HG02571 (cell line): ENCODE data around the gene PPP4R2.
A peak's percentile ranks its signal among the peaks of the same experiment; 100 is the strongest.
"Not testable (repeated sequence)": the region's sequence is repeated elsewhere in the genome, so short reads cannot be mapped to it uniquely, and the experiment has no call there.

Source experiments
- ATAC-seq: cut with Tn5 transposase; IDR thresholded peaks from one replicate; pipeline ENCODE4 v1.9.1; 2021; ENCODE audit warnings: mild to moderate bottlenecking, moderate library complexity; ENCODE audit not compliant: unreplicated experiment

Gene PPP4R2

GRCh38 chr3:72976281-72976741 lies 20.3 kb upstream of the PPP4R2 start:
- no peak for ATAC-seq

GRCh38 chr3:72977060-72977808 lies 19.4 kb upstream of the PPP4R2 start:
- peak; percentile 71 for ATAC-seq

GRCh38 chr3:72982609-72983366 lies 13.8 kb upstream of the PPP4R2 start:
- no peak for ATAC-seq

- ATAC-seq, result no peak
Measured at GRCh38 chr3:72985576-72985975, 11.0 kb upstream of the PPP4R2 start.

GRCh38 chr3:72990701-72991395 lies 5.8 kb upstream of the PPP4R2 start:
- no peak for ATAC-seq

- no peak for ATAC-seq
Measured at GRCh38 chr3:72991522-72991921, 5.1 kb upstream of the PPP4R2 start.

GRCh38 chr3:72993391-72993790 lies 3.2 kb upstream of the PPP4R2 start:
- no peak for ATAC-seq

- no peak for ATAC-seq
Measured at GRCh38 chr3:72995337-72995736, 1.3 kb upstream of the PPP4R2 start.

- ATAC-seq, result no peak
Measured at GRCh38 chr3:72996121-72996472, 514 bp upstream of the PPP4R2 start.

GRCh38 chr3:72997421-72997961 lies 880 bp downstream of the PPP4R2 start:
- peak; percentile 29 for ATAC-seq

- no peak for ATAC-seq
Measured at GRCh38 chr3:72998466-72998865, 1.9 kb downstream of the PPP4R2 start.

- ATAC-seq, result no peak
Measured at GRCh38 chr3:72999951-73000350, 3.3 kb downstream of the PPP4R2 start.

- not testable (repeated sequence) for ATAC-seq
Measured at GRCh38 chr3:73003050-73003449, 6.4 kb downstream of the PPP4R2 start.

- no peak for ATAC-seq
Measured at GRCh38 chr3:73004316-73004715, 7.7 kb downstream of the PPP4R2 start.

GRCh38 chr3:73007992-73008712 lies 11.5 kb downstream of the PPP4R2 start:
- no peak for ATAC-seq

- no peak for ATAC-seq
Measured at GRCh38 chr3:73009008-73009407, 12.4 kb downstream of the PPP4R2 start.

GRCh38 chr3:73009750-73010149 lies 13.1 kb downstream of the PPP4R2 start:
- no peak for ATAC-seq

GRCh38 chr3:73010158-73010557 lies 13.5 kb downstream of the PPP4R2 start:
- ATAC-seq, result no peak

- no peak for ATAC-seq
Measured at GRCh38 chr3:73018298-73018697, 21.7 kb downstream of the PPP4R2 start.

GRCh38 chr3:73018790-73019441 lies 22.3 kb downstream of the PPP4R2 start:
- no peak for ATAC-seq
